Activated naive CD4-positive, alpha-beta T cell (primary cell): ENCODE results near the gene RPS4Y1.

Experiments
- DNase-seq, 4 experiments: peaks; one replicate each; lab custom pipeline; 2025; lab: John Stamatoyannopoulos, UW

RPS4Y1 gene

DNA sequence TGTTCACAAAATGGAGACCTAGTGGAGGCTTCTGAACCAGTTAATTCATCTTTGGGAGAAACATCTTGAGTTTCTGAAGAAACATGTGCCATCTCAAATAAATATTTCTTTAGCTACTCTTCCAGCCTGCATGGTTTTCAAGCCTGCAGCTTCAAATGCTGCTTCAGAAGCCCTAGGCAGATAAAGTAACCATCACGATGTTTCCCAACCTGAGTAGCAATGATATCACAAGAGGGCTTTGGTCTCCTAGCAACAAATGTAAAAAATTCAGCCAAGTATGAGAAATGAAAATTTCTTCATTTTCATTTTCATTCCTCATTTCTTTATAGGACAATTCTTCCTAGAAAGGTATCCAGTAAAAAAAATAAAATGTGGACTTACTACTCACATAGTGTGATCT lies 42.2 kb downstream of the RPS4Y1 start:
- DNase-seq = no peak

DNA sequence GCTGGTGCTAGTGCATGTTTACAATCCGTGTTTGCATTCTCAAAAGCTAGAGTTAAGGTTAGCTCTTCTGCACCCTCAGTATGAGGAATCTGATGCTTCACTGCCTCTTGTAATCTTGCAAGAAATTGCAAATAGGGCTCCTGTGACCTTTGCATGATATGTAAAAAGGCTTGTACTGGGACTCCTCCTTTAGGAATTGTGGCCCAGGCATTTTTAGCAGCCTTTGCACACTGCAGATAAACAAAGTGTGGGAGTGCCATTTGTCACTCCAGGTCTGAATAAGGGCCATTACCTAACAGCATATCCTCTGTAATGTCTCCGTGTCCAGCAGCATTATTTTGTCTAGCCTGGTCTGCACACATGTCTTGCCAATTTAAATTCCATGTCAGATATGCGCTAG lies 44.5 kb downstream of the RPS4Y1 start:
- DNase-seq = no peak

DNA sequence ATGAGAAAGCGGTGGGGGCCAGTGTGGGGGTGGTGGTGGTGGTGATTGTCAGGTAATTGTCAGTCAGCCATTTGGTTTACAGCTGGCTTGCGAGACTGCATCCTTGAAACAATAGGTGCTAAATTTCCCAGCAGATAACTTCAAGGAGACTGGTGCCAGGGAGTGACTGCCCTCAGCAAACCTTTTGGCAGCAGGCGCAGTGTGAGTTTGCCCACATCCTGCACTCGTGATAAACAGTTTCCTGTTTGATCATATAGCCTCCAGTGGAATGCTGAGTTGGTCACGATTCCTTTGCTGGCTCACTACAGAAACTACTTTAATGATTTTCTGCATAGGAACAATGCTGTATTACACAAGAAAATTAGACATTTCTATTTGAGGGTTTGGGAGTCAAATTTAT lies 46.0 kb downstream of the RPS4Y1 start:
- DNase-seq = no peak

DNA sequence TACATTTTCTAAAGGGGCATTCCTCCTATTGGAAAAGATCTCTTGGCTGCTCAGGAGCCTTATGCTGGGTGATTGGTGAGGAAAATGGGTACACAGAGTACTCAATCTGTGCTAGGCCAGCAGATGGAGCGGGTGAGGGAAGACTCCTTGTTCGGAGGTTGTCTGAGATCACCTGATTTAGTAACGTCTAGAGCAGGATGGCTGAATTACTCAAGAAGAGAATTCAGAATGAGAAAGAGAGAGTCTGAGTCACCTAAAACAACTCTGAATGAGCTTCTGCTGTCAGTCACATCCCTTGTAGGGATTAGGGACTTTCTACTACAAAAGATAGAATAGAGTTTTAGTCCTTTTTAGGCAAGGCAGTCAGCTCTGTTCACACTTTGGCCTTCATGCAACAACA lies 46.6 kb downstream of the RPS4Y1 start:
- no peak for DNase-seq

DNA sequence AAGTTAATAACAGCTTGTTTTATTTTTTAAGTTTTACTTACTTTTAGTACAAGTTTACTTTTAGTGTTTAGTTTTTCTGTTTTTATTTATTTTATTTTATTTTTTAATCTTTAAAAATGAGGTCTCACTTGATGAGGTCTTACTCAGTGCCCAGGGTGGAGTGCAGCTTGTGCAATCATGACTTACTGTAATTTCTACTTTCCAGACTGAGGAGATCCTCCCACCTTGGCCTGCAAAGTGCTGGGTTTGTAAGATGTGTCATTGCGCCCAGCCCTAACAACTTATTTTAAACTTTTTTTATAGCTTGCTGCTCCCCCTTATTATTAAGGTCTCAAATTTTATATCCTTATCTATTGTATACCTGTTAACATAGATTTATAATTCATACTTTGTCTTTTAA lies 52.1 kb downstream of the RPS4Y1 start:
- no peak for DNase-seq

DNA sequence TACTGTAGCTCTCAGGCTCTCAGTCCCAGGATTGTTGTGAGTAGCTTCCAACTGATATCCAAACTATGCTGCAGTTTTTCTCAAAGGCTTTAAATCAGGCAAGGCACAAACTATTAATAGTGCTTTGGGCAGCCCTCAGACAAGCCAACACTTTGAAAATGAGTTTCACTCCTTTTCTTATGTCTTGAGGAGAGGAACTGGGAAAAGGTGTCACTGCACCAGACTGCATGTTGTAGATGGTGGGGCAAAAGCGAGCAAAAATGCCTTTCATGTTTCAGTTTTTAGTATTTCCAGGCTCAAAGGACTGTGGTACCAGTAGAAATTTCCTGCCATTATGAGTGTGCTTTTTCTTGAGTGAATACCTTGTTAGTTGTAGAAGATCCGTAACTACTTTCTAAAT lies 54.6 kb downstream of the RPS4Y1 start:
- DNase-seq = no peak

DNA sequence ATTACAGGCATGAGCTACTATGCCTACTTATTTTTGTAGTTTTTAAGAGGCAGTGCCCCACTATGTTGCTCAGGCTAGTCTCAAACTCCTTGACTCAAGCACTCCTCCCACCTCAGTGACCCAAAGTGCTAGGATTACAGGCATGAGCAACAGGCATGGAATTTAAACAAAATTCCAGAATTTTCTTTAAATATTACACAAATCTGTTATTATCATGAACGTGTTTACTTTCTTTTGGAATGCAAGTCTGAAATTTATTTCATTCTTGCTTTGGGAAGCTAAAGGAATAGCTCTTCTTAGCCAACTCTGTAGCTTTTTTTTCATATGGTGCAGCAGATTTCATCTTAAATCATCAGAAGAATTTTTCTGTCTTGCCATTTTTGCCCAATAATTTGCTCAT lies 66.0 kb downstream of the RPS4Y1 start:
- DNase-seq = no peak

DNA sequence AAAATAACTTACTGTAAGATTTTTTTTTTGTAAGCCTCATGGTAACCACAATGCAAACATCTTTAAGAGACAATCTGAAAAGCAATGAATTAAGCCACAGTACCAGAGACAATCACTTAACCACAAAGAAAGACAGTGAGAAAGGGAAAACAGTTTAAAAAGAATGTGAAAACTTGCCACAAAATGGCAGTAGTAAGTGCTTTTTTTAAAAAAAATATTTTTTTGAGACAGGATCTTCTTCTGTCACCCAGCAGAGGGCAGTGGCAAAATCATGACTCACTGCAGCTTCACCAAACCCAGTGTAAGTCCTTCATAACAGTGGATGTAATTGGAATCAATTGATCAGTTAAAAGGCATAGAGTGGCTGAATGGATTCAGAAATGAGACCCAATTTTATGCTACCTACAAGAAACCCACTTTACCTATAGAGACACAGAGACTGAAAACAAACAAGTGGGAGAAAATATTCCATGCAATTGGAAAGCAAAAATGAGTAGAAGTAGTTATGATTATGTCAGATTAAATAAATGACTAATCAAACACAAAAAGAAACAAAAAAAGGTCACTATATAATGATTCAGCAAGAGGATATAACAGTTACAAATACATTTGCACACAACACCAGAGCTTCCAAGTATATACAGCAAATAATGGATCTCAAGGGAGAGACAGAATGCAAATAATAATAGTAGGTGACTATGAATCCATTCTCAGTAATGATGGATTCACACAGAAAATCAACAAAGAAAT lies 71.8 kb downstream of the RPS4Y1 start:
- DNase-seq = no peak
